ENCODE measurements around the gene RAP1GAP.

- TF ChIP-seq CTCF (IDR thresholded peaks at IDR 0.05) (no peak), POLR2A (IDR thresholded peaks at IDR 0.05) (no peak)
These were observed 16.8 kb downstream of the RAP1GAP start for GRCh38 chr1:21652101-21652936.
